Endometrium (tissue), 2 donors: ENCODE data around the gene BCAN.
A peak's percentile ranks its signal among the peaks of the same experiment; 100 is the strongest.
"Not testable (repeated sequence)": the region's sequence is repeated elsewhere in the genome, so short reads cannot be mapped to it uniquely, and the experiment has no call there.

Experiments used
- FAIRE-seq: peaks from 2 replicates; lab custom pipeline; 2012; peaks lifted over from hg19 to GRCh38; lab: Jason Lieb, UNC
- donor health status: control.
- donor health status: control.

Gene BCAN

GRCh38 chr1:156616463-156616862, 25.5 kb upstream of the BCAN start:
- peak; percentile 96 for FAIRE-seq

GRCh38 chr1:156618853-156619581, 22.9 kb upstream of the BCAN start, which contains the start of gene HAPLN2:
Gene HAPLN2 (plus strand): TSS chr1:156619415. CDS start chr1:156623491, 4,076 bp downstream.
- no peak for FAIRE-seq

GRCh38 chr1:156619582-156619955, 22.3 kb upstream of the BCAN start:
- FAIRE-seq: no peak

- no peak for FAIRE-seq
These were observed 19.2 kb upstream of the BCAN start for GRCh38 chr1:156622581-156623297.

GRCh38 chr1:156623946-156624813, 17.7 kb upstream of the BCAN start:
- FAIRE-seq: no peak

GRCh38 chr1:156624814-156625435, 17.0 kb upstream of the BCAN start:
- FAIRE-seq: no peak

- no peak for FAIRE-seq
These were observed 16.4 kb upstream of the BCAN start for GRCh38 chr1:156625436-156626078.

- no peak for FAIRE-seq
These were observed 15.9 kb upstream of the BCAN start for GRCh38 chr1:156626079-156626438.

GRCh38 chr1:156627313-156627880, 14.5 kb upstream of the BCAN start:
- no peak for FAIRE-seq

GRCh38 chr1:156629823-156630449, 12.0 kb upstream of the BCAN start:
- FAIRE-seq: no peak

- not testable (repeated sequence) for FAIRE-seq
These were observed 10.8 kb upstream of the BCAN start for GRCh38 chr1:156631152-156631551.

- no peak for FAIRE-seq
These were observed 9.6 kb upstream of the BCAN start for GRCh38 chr1:156632355-156632754.

GRCh38 chr1:156638189-156638985, 3.5 kb upstream of the BCAN start:
- no peak for FAIRE-seq

- FAIRE-seq: no peak
These were observed 2.3 kb upstream of the BCAN start for GRCh38 chr1:156639601-156640101.

GRCh38 chr1:156640842-156641706, 843 bp upstream of the BCAN start:
- FAIRE-seq: no peak

- FAIRE-seq: no peak
These were observed 540 bp downstream of the BCAN start for GRCh38 chr1:156642265-156643048.

GRCh38 chr1:156643049-156643777, 1.3 kb downstream of the BCAN start:
- no peak for FAIRE-seq

GRCh38 chr1:156643778-156644092, 1.8 kb downstream of the BCAN start:
- no peak for FAIRE-seq
